ENCODE measurements around the gene THRB.

The THRB gene

DNA sequence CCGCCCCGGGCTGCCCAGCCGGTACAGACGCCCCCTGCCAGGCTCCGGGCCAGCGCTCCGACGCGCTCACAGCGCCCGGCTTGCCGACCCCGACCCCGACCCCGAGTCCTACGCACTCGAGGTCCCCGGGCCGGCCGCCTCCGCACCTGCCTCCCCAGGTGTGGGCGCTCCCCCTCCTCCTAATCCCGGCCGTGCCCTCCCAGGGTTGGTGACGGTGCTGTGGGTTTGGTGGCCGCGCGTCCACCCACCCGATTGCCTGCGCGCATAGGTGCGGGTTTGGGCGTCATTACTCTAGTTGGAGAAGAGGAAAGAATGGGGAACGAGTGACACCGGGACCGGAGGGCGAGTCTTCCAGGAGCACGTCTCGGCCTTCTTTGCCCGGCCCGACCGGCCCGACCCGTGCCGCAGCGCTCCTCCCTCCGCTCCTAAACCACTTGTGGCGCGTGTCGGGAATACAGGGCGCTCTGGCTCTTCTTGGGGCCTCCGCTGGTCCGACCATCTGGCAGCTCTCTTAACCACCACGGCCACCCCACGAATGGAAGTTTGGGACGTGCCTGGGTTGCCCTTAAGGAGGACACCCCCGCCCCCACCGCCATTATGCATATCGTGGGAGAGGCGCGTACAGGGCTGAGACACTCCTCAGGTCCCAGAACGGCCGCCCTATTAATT lies 810 bp upstream of the THRB start:
- peak overlapping the region; percentile 41 for H3K4me3 ChIP-seq (ENCODE audit: control insufficient read depth, low read depth, low read length)
- DNase-seq (ENCODE audit: low read depth), result no peak
- TF ChIP-seq, protein P1, sequence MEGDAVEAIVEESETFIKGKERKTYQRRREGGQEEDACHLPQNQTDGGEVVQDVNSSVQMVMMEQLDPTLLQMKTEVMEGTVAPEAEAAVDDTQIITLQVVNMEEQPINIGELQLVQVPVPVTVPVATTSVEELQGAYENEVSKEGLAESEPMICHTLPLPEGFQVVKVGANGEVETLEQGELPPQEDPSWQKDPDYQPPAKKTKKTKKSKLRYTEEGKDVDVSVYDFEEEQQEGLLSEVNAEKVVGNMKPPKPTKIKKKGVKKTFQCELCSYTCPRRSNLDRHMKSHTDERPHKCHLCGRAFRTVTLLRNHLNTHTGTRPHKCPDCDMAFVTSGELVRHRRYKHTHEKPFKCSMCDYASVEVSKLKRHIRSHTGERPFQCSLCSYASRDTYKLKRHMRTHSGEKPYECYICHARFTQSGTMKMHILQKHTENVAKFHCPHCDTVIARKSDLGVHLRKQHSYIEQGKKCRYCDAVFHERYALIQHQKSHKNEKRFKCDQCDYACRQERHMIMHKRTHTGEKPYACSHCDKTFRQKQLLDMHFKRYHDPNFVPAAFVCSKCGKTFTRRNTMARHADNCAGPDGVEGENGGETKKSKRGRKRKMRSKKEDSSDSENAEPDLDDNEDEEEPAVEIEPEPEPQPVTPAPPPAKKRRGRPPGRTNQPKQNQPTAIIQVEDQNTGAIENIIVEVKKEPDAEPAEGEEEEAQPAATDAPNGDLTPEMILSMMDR (IDR thresholded peaks at IDR 0.05; ENCODE audit: control insufficient read depth, insufficient read depth, low read depth, low read length, missing control alignments), result no peak

DNA sequence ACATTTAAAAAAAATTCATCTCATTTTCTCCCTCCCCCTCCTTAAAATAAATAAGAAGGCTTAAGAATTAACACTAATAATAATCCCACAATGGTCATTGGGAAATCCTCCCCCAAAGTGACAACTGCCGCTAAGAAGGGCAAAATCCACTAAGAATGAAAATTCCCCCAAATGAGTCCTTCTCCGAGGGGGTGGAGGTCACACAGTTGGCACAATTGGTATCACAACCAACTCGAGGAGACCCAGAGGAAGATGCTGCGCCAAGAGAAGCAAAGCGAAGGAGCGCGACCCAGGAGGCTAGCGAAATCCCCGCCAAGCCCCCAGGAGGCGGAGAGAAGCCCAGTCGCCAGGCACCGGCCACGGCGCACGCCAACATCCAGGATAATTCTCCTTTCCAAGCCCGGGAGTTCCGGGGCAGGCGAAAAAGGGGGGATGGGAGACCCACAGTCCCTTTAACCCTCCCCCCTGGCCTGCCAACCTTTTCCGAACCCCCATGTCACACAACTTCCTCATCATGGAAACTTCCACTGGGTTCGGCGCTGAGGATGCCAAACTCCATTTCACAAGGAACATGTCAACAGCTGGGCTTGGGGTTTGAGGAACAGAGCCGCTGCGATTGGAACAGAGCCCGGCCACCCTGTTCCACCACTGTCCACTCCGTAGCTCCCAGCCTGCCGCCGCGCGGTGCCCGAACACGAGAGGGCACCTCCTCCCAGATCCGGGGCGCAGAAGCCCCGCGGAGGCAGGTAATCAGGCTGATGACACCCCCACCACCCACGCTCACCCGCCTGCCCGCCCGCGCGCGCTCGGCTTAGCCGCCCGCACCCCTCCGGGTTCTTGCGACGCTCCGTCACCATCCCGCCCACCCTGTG lies 668 bp downstream of the THRB start:
- no peak for DNase-seq (ENCODE audit: low read depth)
- TF ChIP-seq, protein P1 (IDR thresholded peaks at IDR 0.05; ENCODE audit: control insufficient read depth, insufficient read depth, low read depth, low read length, missing control alignments), result no peak
- peak overlapping the region; percentile 69 for H3K4me3 ChIP-seq (ENCODE audit: control insufficient read depth, low read depth, low read length)

DNA sequence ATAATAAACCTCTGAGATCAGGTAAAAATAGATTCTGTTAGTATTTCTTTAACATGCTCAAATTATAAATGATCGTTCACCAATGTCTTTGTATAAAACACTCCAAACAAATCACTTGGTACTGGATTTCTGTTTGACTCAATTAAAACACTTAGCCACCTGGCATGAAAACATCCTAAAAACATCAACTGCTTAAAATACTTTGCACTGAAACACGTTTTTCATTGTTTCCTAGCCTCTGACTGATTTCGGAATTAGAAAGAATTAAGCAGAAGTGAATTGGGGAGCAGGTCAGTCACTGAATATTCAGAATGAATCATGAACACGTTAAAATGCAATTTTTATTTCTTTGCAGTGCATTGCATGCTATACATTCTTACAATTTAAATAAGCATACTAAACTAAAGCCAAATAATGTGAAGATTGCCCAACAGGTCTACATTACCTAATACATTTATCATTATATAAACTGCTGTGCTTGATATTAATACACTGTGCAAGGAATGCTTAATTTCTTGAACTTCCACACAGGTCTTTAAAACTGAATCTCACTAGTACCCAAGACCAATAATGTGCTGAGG lies 1.6 kb downstream of the THRB start:
- no peak for DNase-seq (ENCODE audit: low read depth)
- TF ChIP-seq, protein P1 (IDR thresholded peaks at IDR 0.05; ENCODE audit: control insufficient read depth, insufficient read depth, low read depth, low read length, missing control alignments), result no peak
- no peak overlapping the region for H3K4me3 ChIP-seq (ENCODE audit: control insufficient read depth, low read depth, low read length)

DNA sequence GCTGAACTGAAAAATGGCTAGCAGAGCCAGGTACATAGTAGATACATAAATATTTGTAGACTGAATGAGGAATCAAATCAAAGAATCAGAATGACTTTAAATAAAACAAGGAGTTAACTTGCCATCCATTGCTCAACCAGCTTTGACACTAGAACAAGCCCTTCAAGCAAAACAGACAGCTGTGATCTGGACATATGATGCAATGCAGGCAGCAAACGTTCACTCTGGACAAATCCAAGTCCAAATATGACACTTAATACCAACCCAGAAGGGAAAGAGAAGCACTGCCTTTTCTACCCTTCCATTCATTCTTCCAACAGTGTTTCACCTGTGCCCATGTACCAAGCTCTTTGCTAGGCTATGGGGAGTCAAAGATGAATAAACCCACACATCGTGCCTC lies 4.5 kb downstream of the THRB start:
- DNase-seq (ENCODE audit: low read depth), result no peak
- H3K4me3 ChIP-seq (ENCODE audit: control insufficient read depth, low read depth, low read length), result no peak overlapping the region
- TF ChIP-seq, protein P1 (IDR thresholded peaks at IDR 0.05; ENCODE audit: control insufficient read depth, insufficient read depth, low read depth, low read length, missing control alignments), result no peak

DNA sequence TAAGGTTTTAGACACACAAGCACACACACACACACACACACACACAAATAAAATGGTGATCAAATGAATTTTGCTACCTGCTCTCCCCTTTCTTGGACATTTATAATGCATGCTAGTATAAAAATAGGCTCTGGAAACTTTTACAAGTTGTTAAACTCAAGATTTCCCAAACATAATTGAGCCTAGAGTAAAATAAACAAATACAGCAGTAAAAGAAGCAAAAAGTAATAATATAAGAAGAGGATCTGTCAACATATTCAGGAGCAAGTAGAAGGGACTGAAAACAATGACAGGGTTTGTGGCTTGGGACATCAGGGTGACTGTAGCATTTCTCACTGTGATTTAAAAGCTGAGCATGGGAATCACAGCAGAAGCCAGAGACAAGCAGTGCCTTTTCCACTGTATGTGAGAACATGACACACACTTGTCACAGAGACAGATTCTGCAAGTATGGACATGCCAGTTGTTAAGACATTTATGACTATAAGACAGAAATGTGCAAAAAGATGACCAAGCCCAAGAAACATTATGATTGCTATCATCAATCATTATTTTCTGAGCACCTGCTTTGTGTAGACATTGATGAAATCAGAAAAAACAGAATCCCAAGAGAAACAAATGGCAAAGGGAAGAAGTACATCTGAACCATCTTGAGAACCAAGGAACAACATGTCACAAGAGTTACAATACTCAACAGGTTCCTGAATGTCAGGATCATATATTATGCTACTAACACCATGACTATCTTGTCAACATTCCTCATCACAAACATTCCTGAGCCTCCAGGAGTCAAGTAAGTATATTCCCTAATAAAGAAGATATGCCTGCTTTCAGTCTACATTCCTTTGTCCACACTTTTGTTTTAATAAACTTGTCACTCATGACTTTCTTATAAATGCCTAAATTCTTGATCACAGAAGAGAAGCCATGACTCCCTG lies 7.1 kb downstream of the THRB start:
- TF ChIP-seq, protein P1 (IDR thresholded peaks at IDR 0.05; ENCODE audit: control insufficient read depth, insufficient read depth, low read depth, low read length, missing control alignments), result no peak
- H3K4me3 ChIP-seq (ENCODE audit: control insufficient read depth, low read depth, low read length), result no peak overlapping the region
- DNase-seq (ENCODE audit: low read depth), result no peak

DNA sequence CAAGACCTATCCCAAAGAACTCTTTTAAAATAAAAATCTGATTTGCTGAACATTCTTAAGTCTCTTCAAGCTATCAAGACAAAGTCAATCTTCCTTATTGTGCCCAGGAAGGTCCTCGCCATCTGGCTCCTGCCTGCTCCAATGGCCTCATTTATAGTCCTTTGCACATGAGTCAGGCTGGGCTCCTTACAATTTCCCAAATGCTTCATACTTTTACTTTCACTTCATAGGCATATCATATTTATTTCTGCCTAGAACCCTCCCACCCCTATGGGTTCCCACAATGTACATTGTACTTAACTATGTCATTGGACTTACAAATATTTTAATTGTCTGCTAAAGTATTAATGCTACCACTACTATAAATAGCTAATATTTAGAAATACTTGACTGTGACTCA lies 9.1 kb downstream of the THRB start:
- TF ChIP-seq, protein P1 (IDR thresholded peaks at IDR 0.05; ENCODE audit: control insufficient read depth, insufficient read depth, low read depth, low read length, missing control alignments), result no peak
- no peak for DNase-seq (ENCODE audit: low read depth)
- no peak overlapping the region for H3K4me3 ChIP-seq (ENCODE audit: control insufficient read depth, low read depth, low read length)
